CD4-positive, alpha-beta T cell treated with Interleukin-4 for 1 hour (primary cell): Measurements from ENCODE around the gene FAM83G.
"Not testable (repeated sequence)": the region's sequence is repeated elsewhere in the genome, so short reads cannot be mapped to it uniquely, and the experiment has no call there.

Experiments used
- DNase-seq, 2 donors: peaks; one replicate each; pipeline ENCODE4 v3.0.0-alpha.2; 2020 to 2022

Gene FAM83G

GRCh38 chr17:18950346-18950745, 54.2 kb downstream of the FAM83G start:
- no peak for DNase-seq

- no peak for DNase-seq
Observed at GRCh38 chr17:18949566-18949965, 55.0 kb downstream of the FAM83G start.

- no peak for DNase-seq
Observed at GRCh38 chr17:18948476-18949006, 56.0 kb downstream of the FAM83G start.

GRCh38 chr17:18947866-18948265, 56.7 kb downstream of the FAM83G start:
- DNase-seq, result no peak

GRCh38 chr17:18946536-18946935, 58.0 kb downstream of the FAM83G start:
- no peak for DNase-seq

GRCh38 chr17:18944646-18945045, 59.9 kb downstream of the FAM83G start:
- no peak for DNase-seq

GRCh38 chr17:18938692-18939023, 65.9 kb downstream of the FAM83G start:
- no peak for DNase-seq

GRCh38 chr17:18937981-18938691, 66.4 kb downstream of the FAM83G start:
- no peak for DNase-seq

GRCh38 chr17:18933102-18934058, 71.2 kb downstream of the FAM83G start:
- peak in 1 of 2 donors; percentile 44 for DNase-seq

GRCh38 chr17:18932360-18933055, 72.1 kb downstream of the FAM83G start:
- peak in 1 of 2 donors; percentile 21 for DNase-seq

- DNase-seq, result no peak
Observed at GRCh38 chr17:18928628-18929125, 75.9 kb downstream of the FAM83G start.

- peak in 1 of 2 donors; percentile 27 for DNase-seq
Observed at GRCh38 chr17:18925187-18925586, 79.4 kb downstream of the FAM83G start.

GRCh38 chr17:18922596-18922995, 82.0 kb downstream of the FAM83G start:
- not testable (repeated sequence) for DNase-seq

GRCh38 chr17:18921912-18922451, 82.6 kb downstream of the FAM83G start:
- no peak for DNase-seq

GRCh38 chr17:18921485-18921884, 83.1 kb downstream of the FAM83G start:
- no peak for DNase-seq

- no peak for DNase-seq
Observed at GRCh38 chr17:18920911-18921441, 83.6 kb downstream of the FAM83G start.

- no peak for DNase-seq
Observed at GRCh38 chr17:18919963-18920362, 84.6 kb downstream of the FAM83G start.
